A673 (cell line): ENCODE data around the gene MYO5B. TPM values are rescaled to one million over a fixed set of nuclear protein-coding genes. Genes with fewer than 3 reads are reported as not detected.

Source experiments
- BruUV-seq: library from RNA; stranded (reverse); fragments of 400-500 nt; replicated peaks from 2 replicates; lab custom pipeline; 2021; lab: Mats Ljungman, UMichigan
- CTCF ChIA-PET: fragments of 300-600 bp; sonication (Branson Sonifier 250); formaldehyde crosslinking; loops from one replicate; lab custom pipeline; 2022; ENCODE audit warnings: antibody characterized with exemption; lab: Charles Lee
- POLR2A ChIA-PET: fragments of 300-600 bp; sonication (Branson Sonifier 250); formaldehyde crosslinking; loops from one replicate; lab custom pipeline; 2022; ENCODE audit warnings: antibody characterized with exemption; ENCODE audit not compliant: low non-redundant PET; lab: Charles Lee
- DNase-seq: peaks from one replicate; pipeline ENCODE4 v3.0.0-alpha.2; 2015; ENCODE audit warnings: low spot score
- H3K27ac ChIP-seq: fragments of 200-600 bp; sonication (generic); 2 replicates; pipeline ENCODE4 v1.5.1; 2016; ENCODE audit warnings: mixed run types, low read depth, mild to moderate bottlenecking, mixed read lengths, antibody characterized with exemption, low read length; ENCODE audit not compliant: poor library complexity, severe bottlenecking
- H3K27me3 ChIP-seq: fragments of 200-600 bp; sonication (generic); replicated peaks from 2 replicates; pipeline ENCODE4 v1.6.1; 2017; ENCODE audit warnings: mixed run types, low read depth, mild to moderate bottlenecking, mixed read lengths, antibody characterized with exemption, low read length; ENCODE audit not compliant: insufficient read depth, poor library complexity
- H3K36me3 ChIP-seq: fragments of 200-600 bp; sonication (generic); 2 replicates; pipeline ENCODE4 v1.6.1; 2016; ENCODE audit warnings: mixed run types, mild to moderate bottlenecking, mixed read lengths, antibody characterized with exemption, low read length; ENCODE audit not compliant: insufficient read depth, poor library complexity, severe bottlenecking
- H3K4me1 ChIP-seq: fragments of 200-600 bp; sonication (generic); 2 replicates; pipeline ENCODE4 v1.6.1; 2017; ENCODE audit warnings: mixed run types, mild to moderate bottlenecking, mixed read lengths, antibody characterized with exemption, low read length; ENCODE audit not compliant: insufficient read depth, poor library complexity, severe bottlenecking
- H3K4me3 ChIP-seq: fragments of 200-600 bp; sonication (generic); 2 replicates; pipeline ENCODE4 v1.5.1; 2016; ENCODE audit warnings: low read depth, mixed run types, mild to moderate bottlenecking, mixed read lengths, low read length; ENCODE audit not compliant: poor library complexity, severe bottlenecking
- H3K9me3 ChIP-seq: fragments of 200-600 bp; sonication (generic); 2 replicates; pipeline ENCODE4 v1.6.1; 2016; ENCODE audit warnings: mixed run types, low read depth, mild to moderate bottlenecking, mixed read lengths, antibody characterized with exemption, low read length; ENCODE audit not compliant: poor library complexity, severe bottlenecking
- CTCF ChIP-seq: fragments of 300-800, 200-600 bp; sonication (generic); conservative IDR thresholded peaks from 2 replicates; pipeline ENCODE4 v1.5.1; 2017; ENCODE audit warnings: low read depth, mild to moderate bottlenecking, antibody characterized with exemption, low read length, moderate library complexity, mixed read lengths
- EZH2 ChIP-seq: fragments of 200-600 bp; sonication (generic); IDR thresholded peaks from 2 replicates; pipeline ENCODE4 v1.6.1; 2017; ENCODE audit warnings: borderline replicate concordance, low read depth, mild to moderate bottlenecking, mixed read lengths, antibody characterized with exemption, low read length; ENCODE audit not compliant: poor library complexity, severe bottlenecking
- intact Hi-C: fragments of 100-400 bp; cut with micrococcal nuclease; formaldehyde crosslinking; loops from one replicate; pipeline ENCODE4 v1.10.0; 2022; ENCODE audit not compliant: unreplicated experiment
- total RNA-seq: library from RNA; stranded (reverse); gene quantifications from 2 replicates; pipeline ENCODE4 v1.2.3, GENCODE V29; 2021

MYO5B gene
- total RNA-seq, 1 experiment from 2014 or later = 0.30 TPM

DNA sequence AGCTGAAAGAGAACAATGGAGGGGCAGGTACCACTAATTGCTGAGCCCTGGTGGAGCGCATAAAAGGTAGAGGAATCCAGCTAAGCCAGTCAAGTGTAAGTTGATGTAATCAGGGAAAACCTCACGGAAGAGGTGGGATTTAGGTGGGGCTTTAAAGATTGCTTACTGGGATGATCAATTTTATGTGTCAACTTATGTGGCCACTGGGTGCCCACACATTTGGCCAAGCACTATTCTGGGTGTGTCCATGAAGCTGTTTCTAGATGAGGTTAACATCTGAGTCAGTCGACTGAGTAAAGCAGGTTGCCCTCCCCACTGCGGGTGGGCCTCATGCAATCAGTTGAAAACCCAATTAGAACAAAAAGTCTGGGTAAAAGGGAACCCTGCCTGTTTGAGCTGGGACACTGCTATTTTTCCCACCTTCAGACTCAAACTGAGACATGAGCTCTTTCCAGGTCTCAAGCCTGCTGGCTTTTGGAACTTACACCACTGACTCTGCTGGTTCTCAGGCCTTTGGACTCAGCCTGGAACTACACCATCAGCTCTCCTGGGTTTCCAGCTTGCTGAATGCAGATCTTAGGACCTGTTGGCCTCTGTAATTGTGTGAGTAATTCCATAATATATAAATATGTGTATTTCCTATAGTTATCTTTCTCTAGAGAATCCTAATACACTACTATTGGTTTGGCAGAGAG lies 67.3 kb downstream of the MYO5B start:
- no peaks in the 10 kb centered on the region for H3K36me3 ChIP-seq
- TF ChIP-seq EZH2 = no peak
- TF ChIP-seq CTCF = no peak
- DNase-seq = no peak
- ChIA-PET CTCF (interaction anchor here (0.6 kb wide), 1 partner anchor 614 kb away, joined by 6 read pairs; no protein-coding TSS in a partner anchor), POLR2A (no interaction called here)
- H3K27me3 ChIP-seq = peaks cover 2% of the 10 kb centered on the region
- intact Hi-C loops = no loop called here
- H3K9me3 ChIP-seq = no peaks in the 10 kb centered on the region
- no peak overlapping the region for H3K27ac ChIP-seq
- BruUV-seq = no TSS peak
- H3K4me3 ChIP-seq = no peak overlapping the region
- H3K4me1 ChIP-seq = no peaks in the 10 kb centered on the region

DNA sequence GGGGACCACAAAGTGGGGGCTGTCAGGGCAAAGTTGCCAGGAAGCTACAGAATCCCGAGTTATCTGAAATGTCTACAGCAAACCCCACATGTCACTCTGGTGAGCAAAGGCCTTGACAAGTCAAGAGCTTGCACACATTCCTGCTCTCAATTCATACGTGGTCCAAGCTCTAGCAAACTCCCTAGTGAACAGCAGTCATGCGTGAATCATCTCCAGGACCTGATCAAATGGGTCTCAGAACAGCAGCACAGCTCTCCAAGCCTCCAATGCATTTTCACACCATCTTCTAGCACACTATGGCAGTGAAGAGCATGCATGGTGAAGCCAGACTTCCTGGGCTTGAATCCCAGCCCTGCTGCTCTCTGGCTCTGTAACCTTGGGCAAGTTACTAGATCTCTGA lies 68.5 kb downstream of the MYO5B start:
- TF ChIP-seq EZH2 (no peak), CTCF (no peak)
- H3K4me3 ChIP-seq = no peak overlapping the region
- CTCF ChIA-PET = no interaction called here
- BruUV-seq = no TSS peak
- no peaks in the 10 kb centered on the region for H3K9me3 ChIP-seq
- intact Hi-C loops = no loop called here
- DNase-seq = no peak
- no peaks in the 10 kb centered on the region for H3K27me3 ChIP-seq
- H3K27ac ChIP-seq = no peak overlapping the region
- no peaks in the 10 kb centered on the region for H3K36me3 ChIP-seq
- POLR2A ChIA-PET = no interaction called here
- H3K4me1 ChIP-seq = no peaks in the 10 kb centered on the region

DNA sequence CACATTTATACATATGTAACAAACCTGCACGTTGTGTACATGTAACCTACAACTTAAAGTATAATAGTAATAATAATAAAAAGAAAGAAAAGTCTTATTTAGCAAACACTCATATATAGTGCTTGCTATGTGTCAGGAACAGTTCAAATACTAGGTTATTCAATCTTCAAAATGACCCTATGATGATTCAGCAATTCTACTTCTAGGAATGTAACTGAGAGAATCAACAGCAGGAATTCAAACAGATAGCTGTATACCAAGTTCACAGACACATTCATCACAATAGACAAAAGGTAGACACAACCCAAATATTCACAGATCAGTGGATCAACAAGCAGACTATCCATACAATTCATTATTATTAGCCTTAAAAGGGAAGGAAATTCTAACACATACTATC lies 69.5 kb downstream of the MYO5B start:
- TF ChIP-seq EZH2 (no peak), CTCF (no peak)
- H3K4me1 ChIP-seq = no peaks in the 10 kb centered on the region

More for the DNA sequence above, 69.5 kb downstream of the MYO5B start:
- Histone ChIP-seq H3K4me3 (no peak overlapping the region), H3K27me3 (no peaks in the 10 kb centered on the region), H3K9me3 (no peaks in the 10 kb centered on the region), H3K27ac (no peak overlapping the region), H3K36me3 (no peaks in the 10 kb centered on the region)
- no TSS peak for BruUV-seq
- intact Hi-C loops = no loop called here
- ChIA-PET POLR2A (no interaction called here), CTCF (no interaction called here)
- no peak for DNase-seq
